IPS-20b (cell line): ENCODE data around the gene NME1.
"Not testable (repeated sequence)": the region's sequence is repeated elsewhere in the genome, so short reads cannot be mapped to it uniquely, and the experiment has no call there.

Source experiments
- H3K27ac ChIP-seq: one replicate; pipeline ENCODE4 v1.5.1; 2013; ENCODE audit warnings: low read length
- H3K27me3 ChIP-seq: 2 replicates; pipeline ENCODE4 v1.6.1; 2013; ENCODE audit warnings: mild to moderate bottlenecking, low read length, inconsistent platforms; ENCODE audit not compliant: insufficient read depth
- H3K36me3 ChIP-seq: 2 replicates; pipeline ENCODE4 v1.6.1; 2013; ENCODE audit warnings: low read depth, mild to moderate bottlenecking, inconsistent platforms, low read length, moderate library complexity; ENCODE audit not compliant: insufficient read depth
- H3K4me1 ChIP-seq: 2 replicates; pipeline ENCODE4 v1.6.1; 2013; ENCODE audit warnings: mild to moderate bottlenecking, control low read depth, inconsistent platforms, low read length, moderate library complexity; ENCODE audit not compliant: insufficient read depth
- H3K4me3 ChIP-seq: 2 replicates; pipeline ENCODE4 v1.5.1; 2013; ENCODE audit warnings: mild to moderate bottlenecking, low read length, inconsistent platforms
- H3K9ac ChIP-seq: 2 replicates; pipeline ENCODE4 v1.6.1; 2013; ENCODE audit warnings: low read depth, mild to moderate bottlenecking, inconsistent platforms, low read length, moderate library complexity
- H3K9me3 ChIP-seq: 2 replicates; pipeline ENCODE4 v1.6.1; 2013; ENCODE audit warnings: mild to moderate bottlenecking, low read depth, low read length, inconsistent platforms; ENCODE audit not compliant: insufficient read depth

NME1 gene

DNA sequence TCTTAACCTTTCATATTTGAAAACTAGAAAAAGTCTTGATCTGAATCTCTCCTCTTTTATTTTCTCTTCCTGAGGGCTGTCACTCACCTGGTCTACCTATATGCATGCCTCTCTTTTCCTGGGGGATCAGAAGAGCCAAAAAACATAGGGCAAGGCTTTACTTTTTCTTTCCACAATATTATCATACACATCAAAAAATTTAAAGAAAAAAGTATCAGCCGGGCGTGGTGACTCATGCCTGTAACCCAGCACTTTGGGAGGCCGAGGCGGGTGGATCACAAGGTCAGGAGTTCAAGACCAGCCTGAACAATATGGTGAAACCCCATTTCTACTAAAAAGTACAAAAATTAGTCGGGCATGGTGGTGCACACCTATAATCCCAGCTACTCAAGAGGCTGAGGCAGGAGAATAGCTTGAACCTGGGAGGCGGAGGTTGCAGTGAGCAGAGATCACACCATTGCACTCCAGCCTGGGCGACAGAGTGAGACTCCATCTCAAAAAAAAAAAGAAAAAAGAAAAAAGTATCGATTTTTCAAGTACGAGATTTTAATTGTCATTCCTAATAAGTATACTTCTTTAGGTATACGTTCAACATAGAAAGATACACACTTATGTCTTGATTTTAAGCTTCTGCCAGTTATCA is 30.8 kb upstream of the NME1 start:
- H3K27me3 ChIP-seq, H3K4me1 ChIP-seq, H3K27ac ChIP-seq, H3K36me3 ChIP-seq, H3K9me3 ChIP-seq: not testable (repeated sequence)
- H3K9ac ChIP-seq = peak overlapping the region; percentile 92; the same call in 1 of the 2 replicates
- H3K4me3 ChIP-seq = peak overlapping the region; percentile 91

DNA sequence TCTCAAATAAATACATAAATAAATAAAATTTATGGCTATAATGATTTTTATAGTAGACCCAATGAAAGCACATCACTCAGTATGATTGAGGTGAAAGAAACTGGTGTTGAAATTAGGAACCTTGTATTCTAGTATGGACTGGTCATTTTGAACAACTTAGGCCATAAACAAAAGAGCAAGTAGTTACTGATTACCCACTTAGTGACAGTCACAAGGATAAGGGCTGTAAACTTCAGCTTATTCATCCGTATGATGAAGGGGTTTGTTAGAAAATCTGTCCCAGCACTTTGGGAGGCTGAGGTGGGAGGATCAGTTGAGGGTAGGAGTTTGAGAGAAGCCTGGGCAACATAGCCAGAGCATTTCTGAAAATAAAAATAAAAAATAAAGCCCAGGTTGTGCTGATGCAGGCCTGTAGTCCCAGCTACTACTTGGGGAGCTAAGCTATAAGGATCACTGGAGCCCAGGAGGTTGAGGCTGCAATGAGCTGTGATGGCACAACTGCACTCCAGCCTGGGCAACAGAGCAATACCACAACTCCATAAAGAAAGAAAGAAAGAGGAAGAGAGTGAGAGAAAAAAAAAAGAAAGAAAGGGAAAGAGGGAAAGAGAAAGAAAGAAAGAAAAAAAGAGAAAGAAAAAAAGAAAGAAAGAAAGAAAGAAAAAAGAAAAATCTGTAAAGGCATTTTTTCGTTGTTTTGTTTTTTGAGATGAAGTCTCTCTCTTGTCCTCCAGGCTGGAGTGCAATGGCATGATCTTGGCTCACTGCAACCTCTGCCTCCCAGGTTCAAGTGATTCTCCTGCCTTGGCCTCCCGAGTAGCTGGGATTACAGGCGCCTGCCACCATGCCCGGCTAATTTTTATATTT is 28.5 kb upstream of the NME1 start:
- Histone ChIP-seq H3K9me3 (no peaks in the 10 kb centered on the region), H3K4me3 (no peak overlapping the region), H3K27me3 (no peaks in the 10 kb centered on the region), H3K27ac (no peak overlapping the region), H3K36me3 (no peaks in the 10 kb centered on the region), H3K9ac (no peak overlapping the region), H3K4me1 (no peaks in the 10 kb centered on the region; the same call in 1 of the 2 replicates)

DNA sequence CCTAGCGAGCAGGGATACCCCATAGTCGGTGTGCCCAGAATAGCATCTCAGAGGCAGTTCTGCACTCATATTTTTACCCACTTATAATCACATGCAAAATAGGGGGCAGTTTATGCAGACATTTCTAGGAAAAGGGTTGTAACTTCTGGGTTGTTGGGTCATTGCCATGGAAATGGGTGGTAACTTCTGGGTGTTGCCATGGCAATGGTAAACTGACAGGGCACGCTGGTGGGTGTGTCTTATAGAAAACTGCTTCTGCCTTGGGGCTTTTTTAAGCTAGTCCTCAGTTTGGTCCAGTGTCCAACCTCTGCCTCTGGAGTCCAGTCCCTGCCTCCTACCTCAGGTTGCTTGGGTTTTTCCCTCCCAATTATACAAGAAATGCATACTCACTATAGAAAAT is 25.3 kb upstream of the NME1 start:
- Histone ChIP-seq H3K36me3 (no peaks in the 10 kb centered on the region), H3K9me3 (no peaks in the 10 kb centered on the region), H3K4me3 (no peak overlapping the region), H3K27me3 (no peaks in the 10 kb centered on the region), H3K4me1 (no peaks in the 10 kb centered on the region), H3K27ac (no peak overlapping the region), H3K9ac (no peak overlapping the region)

DNA sequence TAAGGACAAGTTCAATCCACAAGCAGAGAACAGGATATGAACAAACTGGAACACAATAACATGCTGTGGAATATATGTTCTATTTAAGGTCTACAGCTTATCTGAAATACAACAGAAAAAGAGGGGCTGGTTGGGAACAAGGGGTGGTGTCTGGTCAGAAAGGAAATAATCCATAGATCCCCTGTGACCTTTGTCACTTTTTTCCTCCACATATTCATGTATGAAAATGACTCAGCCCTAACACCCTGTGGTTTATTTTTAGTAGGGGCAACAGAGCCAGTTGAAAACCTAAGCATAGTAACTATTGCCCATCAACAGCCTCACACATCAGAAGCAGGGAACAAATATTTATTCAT is 20.4 kb upstream of the NME1 start:
- Histone ChIP-seq H3K9me3 (no peaks in the 10 kb centered on the region), H3K27me3 (no peaks in the 10 kb centered on the region), H3K4me3 (no peak overlapping the region), H3K36me3 (no peaks in the 10 kb centered on the region), H3K4me1 (no peaks in the 10 kb centered on the region), H3K27ac (no peak overlapping the region), H3K9ac (no peak overlapping the region)

DNA sequence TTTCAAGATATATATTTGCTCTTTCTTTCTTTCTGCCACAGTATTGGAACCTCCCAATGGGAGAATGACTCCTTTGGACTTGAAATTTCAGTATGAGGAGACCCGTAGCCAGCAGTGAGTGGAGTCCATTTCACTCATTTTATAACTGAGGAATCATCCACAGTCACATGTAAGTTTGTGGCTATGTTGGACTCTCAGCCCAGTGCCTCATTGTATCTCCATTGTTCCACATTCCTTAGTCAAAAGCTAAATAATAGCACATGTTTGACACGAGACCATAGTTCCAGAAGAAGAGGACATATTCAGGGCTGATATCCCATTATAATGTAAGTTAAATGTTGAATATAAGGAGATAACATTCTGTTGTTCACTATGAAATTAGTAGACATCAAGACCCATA is 20.0 kb upstream of the NME1 start:
- Histone ChIP-seq H3K4me1 (no peaks in the 10 kb centered on the region), H3K4me3 (no peak overlapping the region), H3K27ac (no peak overlapping the region), H3K9ac (no peak overlapping the region), H3K9me3 (no peaks in the 10 kb centered on the region), H3K27me3 (no peaks in the 10 kb centered on the region), H3K36me3 (no peaks in the 10 kb centered on the region)

DNA sequence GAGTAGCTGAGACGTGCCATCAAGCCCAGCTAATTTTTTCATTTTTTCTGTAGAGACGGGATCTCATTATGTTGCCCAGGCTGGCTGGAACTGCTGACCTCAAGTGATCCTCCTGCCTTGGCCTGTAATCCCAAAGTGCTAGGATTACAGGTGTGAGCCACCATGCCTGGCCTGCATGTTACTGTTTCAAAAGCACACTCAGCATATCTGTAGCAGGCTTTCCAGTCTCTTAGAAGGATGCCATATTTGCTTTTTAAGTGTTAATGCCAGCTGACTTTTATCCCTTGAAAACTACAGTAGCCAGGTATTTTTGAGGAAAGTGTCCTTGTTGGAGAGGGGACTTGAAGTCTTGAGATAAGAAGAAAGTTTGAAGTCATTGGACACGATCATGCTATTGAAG is 17.4 kb upstream of the NME1 start:
- H3K36me3 ChIP-seq = no peaks in the 10 kb centered on the region
- H3K27me3 ChIP-seq = no peaks in the 10 kb centered on the region
- H3K27ac ChIP-seq = no peak overlapping the region
- no peaks in the 10 kb centered on the region for H3K9me3 ChIP-seq
- H3K4me1 ChIP-seq = no peaks in the 10 kb centered on the region
- no peak overlapping the region for H3K4me3 ChIP-seq
- no peak overlapping the region for H3K9ac ChIP-seq

DNA sequence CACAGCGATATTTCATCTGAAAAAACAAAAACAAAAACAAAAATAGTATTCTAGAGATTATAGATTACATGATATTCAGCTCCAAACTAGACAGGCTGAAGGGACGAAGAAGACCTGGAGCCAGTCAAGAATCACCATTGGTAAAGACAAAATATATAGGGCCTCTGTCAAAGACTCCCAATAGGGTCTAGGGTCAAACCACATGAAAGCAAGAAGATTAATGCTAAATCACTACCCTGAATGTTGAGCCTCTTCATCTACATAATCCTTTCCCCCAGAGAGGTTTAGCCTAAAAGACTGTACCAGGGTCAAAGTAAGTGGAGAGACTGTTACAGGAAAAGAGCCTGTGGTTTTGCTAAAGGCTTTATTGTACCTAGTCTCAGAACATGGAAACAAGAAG is 10.8 kb upstream of the NME1 start:
- no peaks in the 10 kb centered on the region for H3K4me1 ChIP-seq

DNA sequence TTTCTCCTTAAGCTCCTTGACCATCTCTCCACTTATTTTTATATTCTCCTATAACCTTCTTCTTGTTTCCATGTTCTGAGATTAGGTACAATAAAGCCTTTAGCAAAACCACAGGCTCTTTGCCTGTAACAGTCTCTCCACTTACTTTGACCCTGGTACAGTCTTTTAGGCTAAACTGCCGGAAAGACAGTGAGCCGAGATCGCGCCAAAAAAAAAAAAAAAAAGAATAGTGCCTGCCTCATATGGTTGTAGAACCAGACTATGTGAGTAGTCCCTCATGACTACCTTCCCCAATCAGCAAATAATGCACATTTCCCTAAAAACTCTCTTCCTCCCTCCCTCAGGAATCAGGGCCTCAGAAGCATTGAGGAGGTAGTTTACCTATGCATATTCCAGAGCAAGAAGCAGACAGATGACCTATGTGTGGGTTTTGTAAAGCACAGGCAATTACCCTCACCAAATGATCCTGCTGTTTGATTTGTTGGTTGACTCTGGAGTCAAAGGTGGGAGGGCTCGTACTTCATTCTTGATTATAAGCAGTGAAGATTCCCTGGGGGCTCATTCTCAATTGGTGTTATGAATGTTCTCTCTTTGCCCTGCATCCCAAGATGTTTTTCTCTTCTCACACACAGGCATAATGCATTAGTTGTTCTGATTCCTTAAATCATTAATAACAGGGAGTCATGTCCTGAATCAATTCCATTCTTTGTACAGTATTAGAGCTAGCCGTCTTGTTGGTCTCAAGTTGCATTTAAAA is 8.9 kb upstream of the NME1 start:
- no peaks in the 10 kb centered on the region for H3K27me3 ChIP-seq
- H3K4me3 ChIP-seq = no peak overlapping the region
- no peak overlapping the region for H3K9ac ChIP-seq
- H3K27ac ChIP-seq = no peak overlapping the region
- no peaks in the 10 kb centered on the region for H3K36me3 ChIP-seq
- no peaks in the 10 kb centered on the region for H3K4me1 ChIP-seq
- no peaks in the 10 kb centered on the region for H3K9me3 ChIP-seq

More for the DNA sequence above, 10.8 kb upstream of the NME1 start:
- no peak overlapping the region for H3K4me3 ChIP-seq
- no peaks in the 10 kb centered on the region for H3K27me3 ChIP-seq
- H3K27ac ChIP-seq = no peak overlapping the region
- H3K9me3 ChIP-seq = no peaks in the 10 kb centered on the region
- no peak overlapping the region for H3K9ac ChIP-seq
- no peaks in the 10 kb centered on the region for H3K36me3 ChIP-seq

DNA sequence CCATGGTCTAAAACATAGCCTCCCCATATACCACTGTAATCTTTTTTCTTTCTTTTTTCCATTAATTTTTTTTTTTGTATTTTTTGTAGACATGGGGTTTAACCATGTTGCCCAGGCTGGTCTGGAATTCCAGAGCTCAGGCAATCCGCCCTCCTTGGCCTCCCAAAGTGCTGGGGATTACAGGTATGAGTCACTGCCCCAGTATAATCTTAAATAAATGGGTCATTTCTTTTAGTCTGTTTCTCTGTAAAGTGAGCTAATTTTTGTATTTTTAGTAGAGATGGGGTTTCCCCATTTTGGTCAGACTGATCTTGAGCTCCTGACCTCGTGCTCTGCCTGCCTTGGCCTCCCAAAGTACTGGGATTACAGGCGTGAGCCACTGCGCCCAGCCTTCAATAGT is 5.7 kb upstream of the NME1 start:
- Histone ChIP-seq H3K9me3 (no peaks in the 10 kb centered on the region), H3K4me3 (no peak overlapping the region), H3K27ac (no peak overlapping the region), H3K9ac (no peak overlapping the region), H3K36me3 (no peaks in the 10 kb centered on the region), H3K4me1 (peaks cover 2% of the 10 kb centered on the region; the same call in 1 of the 2 replicates), H3K27me3 (no peaks in the 10 kb centered on the region)

DNA sequence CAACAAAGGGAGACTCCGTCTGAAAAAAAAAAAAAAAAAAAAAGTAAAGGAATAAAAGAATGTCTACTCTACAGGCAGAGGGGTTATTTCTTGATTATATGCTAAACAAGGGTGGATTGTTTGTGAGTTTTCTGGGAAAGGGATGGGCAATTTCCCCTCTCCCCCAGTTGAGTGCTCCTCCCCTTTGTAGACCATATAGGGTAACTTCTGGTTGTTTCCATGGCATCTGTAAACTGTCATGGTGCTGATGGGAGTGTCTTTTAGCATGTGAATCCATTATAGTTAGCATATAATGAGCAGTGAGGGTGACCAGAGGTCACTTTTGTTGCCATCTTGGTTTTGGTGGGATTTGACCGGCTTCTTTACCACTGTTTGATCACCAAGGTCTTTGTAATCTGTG is 4.2 kb upstream of the NME1 start:
- H3K9me3 ChIP-seq = no peaks in the 10 kb centered on the region
- H3K9ac ChIP-seq = no peak overlapping the region
- H3K4me3 ChIP-seq = no peak overlapping the region
- peaks cover 7% of the 10 kb centered on the region; the same call in 1 of the 2 replicates for H3K4me1 ChIP-seq
- no peaks in the 10 kb centered on the region for H3K27me3 ChIP-seq
- no peaks in the 10 kb centered on the region for H3K36me3 ChIP-seq
- no peak overlapping the region for H3K27ac ChIP-seq

DNA sequence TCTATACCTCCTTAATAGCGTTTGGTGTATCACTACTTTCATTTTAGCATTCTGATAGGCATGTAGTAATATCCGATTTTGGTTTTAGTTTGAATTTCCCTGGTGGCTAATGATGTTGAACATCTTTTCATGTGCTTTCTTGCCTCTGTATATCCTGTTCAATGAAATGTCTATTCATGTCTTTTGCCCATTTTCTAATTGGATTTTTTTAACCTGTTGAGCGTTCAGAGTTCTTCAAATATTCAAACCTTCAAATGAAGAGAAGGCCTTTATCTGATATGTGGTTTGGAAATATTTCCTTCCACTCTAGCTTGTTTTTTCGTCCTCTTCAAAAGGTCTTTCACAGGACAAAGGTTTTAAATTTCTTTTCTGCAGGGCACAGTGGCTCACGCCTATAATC is 2.4 kb upstream of the NME1 start:
- Histone ChIP-seq H3K4me3 (no peak overlapping the region), H3K27ac (no peak overlapping the region), H3K27me3 (no peaks in the 10 kb centered on the region), H3K9me3 (no peaks in the 10 kb centered on the region), H3K36me3 (peaks cover 7% of the 10 kb centered on the region), H3K9ac (no peak overlapping the region), H3K4me1 (peaks cover 7% of the 10 kb centered on the region; the same call in 1 of the 2 replicates)
